GM23248 (cell line): ENCODE measurements around the gene QPCTL. TPM values are rescaled to one million over a fixed set of nuclear protein-coding genes. Genes with fewer than 3 reads are reported as not detected.
A peak's percentile ranks its signal among the peaks of the same experiment; 100 is the strongest.
"Not testable (repeated sequence)": the region's sequence is repeated elsewhere in the genome, so short reads cannot be mapped to it uniquely, and the experiment has no call there.

Experiments used
- DNase-seq: peaks from one replicate; pipeline ENCODE4 v3.0.0-alpha.2; 2015
- H2AFZ ChIP-seq: fragments of 200-600 bp; sonication (generic); 2 replicates; pipeline ENCODE4 v1.6.1; 2016; ENCODE audit warnings: antibody characterized with exemption
- H3F3A ChIP-seq: fragments of 200-600 bp; sonication (generic); 2 replicates; pipeline ENCODE4 v1.6.1; 2016; ENCODE audit warnings: mild to moderate bottlenecking, antibody characterized with exemption, mixed run types; ENCODE audit not compliant: insufficient read depth
- H3K27ac ChIP-seq: fragments of 200-600 bp; sonication (generic); 2 replicates; pipeline ENCODE4 v1.5.1; 2016; ENCODE audit warnings: mild to moderate bottlenecking
- H3K27me3 ChIP-seq: fragments of 200-600 bp; sonication (generic); replicated peaks from 2 replicates; pipeline ENCODE4 v1.6.1; 2016; ENCODE audit warnings: mild to moderate bottlenecking; ENCODE audit not compliant: insufficient read depth
- H3K36me3 ChIP-seq: fragments of 200-600 bp; sonication (generic); 2 replicates; pipeline ENCODE4 v1.6.1; 2016; ENCODE audit warnings: low read depth, mild to moderate bottlenecking
- H3K4me1 ChIP-seq: fragments of 200-600 bp; sonication (generic); 2 replicates; pipeline ENCODE4 v1.6.1; 2016; ENCODE audit warnings: mild to moderate bottlenecking; ENCODE audit not compliant: insufficient read depth
- H3K4me2 ChIP-seq: fragments of 200-600 bp; sonication (generic); one replicate; pipeline ENCODE4 v1.6.1; 2016; ENCODE audit warnings: mild to moderate bottlenecking; ENCODE audit not compliant: unreplicated experiment
- H3K4me3 ChIP-seq: fragments of 200-600 bp; sonication (generic); 2 replicates; pipeline ENCODE4 v1.5.1; 2016; ENCODE audit warnings: mild to moderate bottlenecking
- H3K79me2 ChIP-seq: fragments of 200-600 bp; sonication (generic); 2 replicates; pipeline ENCODE4 v1.6.1; 2016; ENCODE audit warnings: mild to moderate bottlenecking; ENCODE audit not compliant: insufficient read depth
- H3K9ac ChIP-seq: fragments of 200-600 bp; sonication (generic); 2 replicates; pipeline ENCODE4 v1.6.1; 2016; ENCODE audit warnings: mild to moderate bottlenecking
- H3K9me2 ChIP-seq: fragments of 200-600 bp; sonication (generic); 2 replicates; pipeline ENCODE4 v1.6.1; 2016; ENCODE audit warnings: mixed run types, mild to moderate bottlenecking, moderate library complexity; ENCODE audit not compliant: insufficient read depth
- H3K9me3 ChIP-seq: fragments of 200-600 bp; sonication (generic); one replicate; pipeline ENCODE4 v1.6.1; 2017; ENCODE audit warnings: low read depth
- H4K20me1 ChIP-seq: fragments of 200-600 bp; sonication (generic); 2 replicates; pipeline ENCODE4 v1.6.0; 2016; ENCODE audit not compliant: insufficient read depth
- EZH2 ChIP-seq: fragments of 200-600 bp; sonication (generic); IDR thresholded peaks from 2 replicates; pipeline ENCODE4 v1.6.1; 2018; ENCODE audit warnings: antibody characterized with exemption, mild to moderate bottlenecking; ENCODE audit not compliant: insufficient read depth, poor library complexity, severe bottlenecking
- EZH2phosphoT487 ChIP-seq: fragments of 200-600 bp; sonication (generic); IDR thresholded peaks from 2 replicates; pipeline ENCODE4 v1.6.1; 2018; ENCODE audit warnings: antibody characterized with exemption, moderate library complexity, mild to moderate bottlenecking, low read depth; ENCODE audit not compliant: insufficient read depth
- WGBS, 2 experiments: methylation state at CpG; one replicate each; pipeline ENCODE4 v1.1.6; 2015 to 2017; ENCODE audit warnings: low lambda C conversion rate in 2 of 2, low coverage in 1 of 2; ENCODE audit errors: missing lambda C conversion rate in 2 of 2; 5-methylcytosine and 5-hydroxymethylcytosine counted together
- in situ Hi-C: fragments of 300-500 bp; cut with MboI; formaldehyde crosslinking; loops from 2 replicates; pipeline ENCODE4 v1.15.0; 2020
- microRNA counts: library from miRNA; unstranded; fragments of <30 nt; microRNA quantifications from one replicate; lab custom pipeline; 2016
- microRNA-seq: library from miRNA; unstranded; fragments of <30 nt; microRNA quantifications from one replicate; pipeline ENCODE4, GENCODE V29; 2016; ENCODE audit warnings: borderline number of aligned reads
- polyA plus RNA-seq: library from polyadenylated mRNA; unstranded; fragments of >200 nt; fragmentation: Nextera tagmentation; extraction: Ambion mirVana; gene quantifications from 2 replicates; pipeline ENCODE4 v1.2.1, GENCODE V29; 2016
- small RNA-seq: library from RNA; depleted of rRNA; stranded (forward); fragments of <200 nt; gene quantifications from one replicate; pipeline ENCODE3, GENCODE V24; 2014; ENCODE audit warnings: low read depth, low replicate concordance
- total RNA-seq: library from RNA; depleted of rRNA; stranded (reverse); fragments of >200 nt; shearing (Covaris generic); gene quantifications from 2 replicates; pipeline ENCODE4 v1.2.3, GENCODE V29; 2014; rRNA removed

The QPCTL gene
- total and polyA plus RNA-seq, 2 experiments from 2014 or later, result 7.4 to 13.2 TPM

DNA sequence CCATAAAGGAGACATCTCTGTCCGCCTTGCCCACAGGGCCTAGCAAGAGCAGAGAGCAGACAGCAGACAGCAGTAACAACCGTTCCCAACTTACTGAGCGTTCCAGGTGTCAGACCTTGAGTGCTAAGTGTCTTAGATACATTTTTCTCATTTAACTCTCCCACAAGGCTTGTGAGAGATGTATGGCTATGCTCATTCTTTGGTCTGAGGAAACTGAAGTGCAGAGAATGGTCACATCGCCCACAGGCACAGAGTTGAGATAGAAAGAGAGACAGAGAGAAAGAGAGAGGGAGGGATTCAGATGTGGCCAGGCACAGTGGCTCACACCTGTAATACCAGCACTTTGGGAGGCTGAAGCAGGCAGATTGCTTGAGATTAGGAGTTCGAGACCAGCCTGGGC is 55.0 kb downstream of the QPCTL start:
- Histone ChIP-seq H3F3A (no peaks in the 10 kb centered on the region), H3K36me3 (no peaks in the 10 kb centered on the region), H2AFZ (no peak overlapping the region), H3K9me2 (no peaks in the 10 kb centered on the region), H3K9ac (no peak overlapping the region), H4K20me1 (no peaks in the 10 kb centered on the region), H3K27me3 (no peaks in the 10 kb centered on the region), H3K4me2 (no peak overlapping the region), H3K79me2 (no peaks in the 10 kb centered on the region), H3K9me3 (no peaks in the 10 kb centered on the region), H3K4me1 (no peaks in the 10 kb centered on the region), H3K4me3 (no peak overlapping the region), H3K27ac (no peak overlapping the region)
- 63 to 66% methylated on average over 5 of the region's 5 CpGs for WGBS, 2 experiments
- in situ Hi-C loops, result no loop called here
- TF ChIP-seq EZH2phosphoT487, result no peak
- TF ChIP-seq EZH2, result no peak
- DNase-seq, result no peak

DNA sequence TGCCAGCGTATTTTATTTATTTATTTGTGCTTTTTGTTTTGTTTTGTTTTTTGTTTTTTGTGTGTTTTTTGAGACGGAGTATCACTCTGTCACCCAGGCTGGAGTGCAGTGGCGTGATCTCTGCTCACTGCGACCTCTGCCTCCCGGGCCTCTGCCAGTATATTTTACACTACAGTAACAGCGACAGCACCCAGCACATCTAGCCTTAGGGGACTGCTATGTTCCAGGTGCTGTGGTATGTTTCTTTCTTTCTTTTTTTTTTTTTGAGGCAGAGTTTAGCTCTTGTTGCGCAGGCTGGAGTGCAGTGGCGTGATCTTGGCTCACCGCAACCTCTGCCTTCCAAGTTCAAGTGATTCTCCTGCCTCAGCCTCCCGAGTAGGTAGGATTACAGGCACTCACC is 59.0 kb downstream of the QPCTL start:
- H3K27me3 ChIP-seq, H3K4me2 ChIP-seq, H3K4me3 ChIP-seq, H3F3A ChIP-seq, H3K79me2 ChIP-seq, H3K27ac ChIP-seq, H3K9ac ChIP-seq, H3K9me3 ChIP-seq, H3K4me1 ChIP-seq, H3K36me3 ChIP-seq, H3K9me2 ChIP-seq, H2AFZ ChIP-seq, H4K20me1 ChIP-seq, DNase-seq, in situ Hi-C loops: not testable (repeated sequence)
- WGBS, 2 experiments, result 82% methylated on average over 10 of the region's 10 CpGs

DNA sequence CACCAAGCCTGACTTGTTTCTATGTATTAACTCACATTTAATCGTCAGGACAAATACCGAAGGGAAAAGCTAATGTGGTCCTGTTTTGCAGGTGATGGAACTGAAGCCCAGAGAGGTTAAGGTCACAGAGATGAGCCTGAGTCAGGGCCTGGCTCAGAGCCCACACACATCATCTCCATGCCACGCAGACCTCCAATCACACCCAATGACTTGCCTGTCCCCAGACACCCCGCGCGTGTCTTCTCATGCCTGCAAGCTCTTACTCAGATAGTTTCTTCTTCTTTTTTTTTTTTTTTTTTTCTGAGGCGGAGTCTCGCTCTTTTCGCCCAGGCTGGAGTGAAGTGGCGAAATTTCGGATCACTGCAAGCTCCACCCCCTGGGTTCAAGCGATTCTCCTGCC is 60.2 kb downstream of the QPCTL start:
- no peaks in the 10 kb centered on the region for H3K79me2 ChIP-seq
- H3K4me2 ChIP-seq, result no peak overlapping the region
- no peaks in the 10 kb centered on the region for H4K20me1 ChIP-seq
- WGBS, 2 experiments, result 76 to 85% methylated on average over 9 to 12 of the region's 12 CpGs
- H3F3A ChIP-seq, result no peaks in the 10 kb centered on the region
- no peak overlapping the region for H3K4me3 ChIP-seq
- DNase-seq, result peak; percentile 26
- H3K4me1 ChIP-seq, result no peaks in the 10 kb centered on the region
- in situ Hi-C loops, result no loop called here
- H3K27ac ChIP-seq, result no peak overlapping the region
- H3K9me3 ChIP-seq, result no peaks in the 10 kb centered on the region
- no peak for TF ChIP-seq EZH2phosphoT487
- no peak for TF ChIP-seq EZH2
- no peaks in the 10 kb centered on the region for H3K36me3 ChIP-seq
- H3K9me2 ChIP-seq, result no peaks in the 10 kb centered on the region
- no peak overlapping the region for H3K9ac ChIP-seq
- no peak overlapping the region for H2AFZ ChIP-seq
- H3K27me3 ChIP-seq, result no peaks in the 10 kb centered on the region

DNA sequence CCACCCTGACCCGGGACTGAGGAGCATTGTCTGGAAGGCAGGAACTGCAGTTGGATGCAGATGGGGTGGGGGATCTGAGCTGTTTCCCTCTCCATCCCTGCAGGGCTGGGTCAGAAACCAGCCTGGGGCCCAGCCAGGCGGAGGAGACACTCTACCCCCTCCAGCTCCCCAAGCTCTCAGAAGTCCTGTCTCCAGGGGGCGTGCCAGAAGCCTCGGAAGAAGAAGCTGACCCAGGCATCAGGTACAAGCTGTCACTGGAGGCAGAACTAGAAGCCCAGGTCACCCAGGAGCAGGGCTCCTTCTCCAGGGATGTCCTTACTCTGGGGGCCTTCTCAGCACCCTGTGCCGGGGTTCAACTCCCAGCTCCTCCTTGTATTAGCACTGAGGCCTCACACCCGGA is 61.1 kb downstream of the QPCTL start:
- no peaks in the 10 kb centered on the region for H3K9me2 ChIP-seq
- in situ Hi-C loops, result no loop called here
- H3K4me2 ChIP-seq, result no peak overlapping the region
- no peaks in the 10 kb centered on the region for H3K27me3 ChIP-seq
- H3K36me3 ChIP-seq, result no peaks in the 10 kb centered on the region
- H3K4me1 ChIP-seq, result no peaks in the 10 kb centered on the region
- no peaks in the 10 kb centered on the region for H3K79me2 ChIP-seq
- H2AFZ ChIP-seq, result no peak overlapping the region
- H3F3A ChIP-seq, result no peaks in the 10 kb centered on the region
- no peak overlapping the region for H3K27ac ChIP-seq
- no peak for TF ChIP-seq EZH2phosphoT487
- TF ChIP-seq EZH2, result no peak
- 68 to 71% methylated on average over 6 of the region's 6 CpGs for WGBS, 2 experiments
- DNase-seq, result no peak
- no peak overlapping the region for H3K4me3 ChIP-seq
- no peak overlapping the region for H3K9ac ChIP-seq
- no peaks in the 10 kb centered on the region for H4K20me1 ChIP-seq
- H3K9me3 ChIP-seq, result no peaks in the 10 kb centered on the region

MicroRNA genes within 50 kb of the gene (microRNA counts, 767-probe panel; counts per million panel counts)
- microRNA hsa-miR-642a-5p (lab: Ali Mortazavi, UCI) (447 counts per million, percentile 86 among the panel's probes with 10 or more counts), microRNA hsa-miR-642b-3p (lab: Ali Mortazavi, UCI) (447 counts per million, percentile 86 among the panel's probes with 10 or more counts)

Small RNA genes lying within 50 kb of the gene (microRNA-seq; reads per million reads assigned to microRNA genes)
- not detected for gene MIR642A
- gene MIR642B, result not detected

Small RNA genes lying within 50 kb of the gene (small RNA-seq; reads per million reads assigned to genes)
- not detected for gene MIR642A
- gene RN7SL836P, result 0.25 reads per million

Other genes with a start within 250 kb of the QPCTL start
- gene FOSB, start 224.7 kb upstream of the QPCTL start, total RNA-seq, result 11.9 and 16.1 TPM in 2 replicates
- 4.8 and 8.3 TPM in 2 replicates for gene FOSB, start 224.7 kb upstream of the QPCTL start, polyA plus RNA-seq
- 14.8 and 19.6 TPM in 2 replicates for gene RTN2, start 195.6 kb upstream of the QPCTL start, total RNA-seq
- 7.8 and 8.2 TPM in 2 replicates for gene RTN2, start 195.6 kb upstream of the QPCTL start, polyA plus RNA-seq
- gene PPM1N, start 194.2 kb upstream of the QPCTL start, total RNA-seq, result 0.32 TPM in 1 of 2 replicates, not detected in the other
- gene PPM1N, start 194.2 kb upstream of the QPCTL start, polyA plus RNA-seq, result 0.33 and 0.63 TPM in 2 replicates
- gene VASP, start 185.2 kb upstream of the QPCTL start, total RNA-seq, result 108 and 135 TPM in 2 replicates
- gene VASP, start 185.2 kb upstream of the QPCTL start, polyA plus RNA-seq, result 31.9 and 32.6 TPM in 2 replicates
- gene OPA3, start 107.9 kb upstream of the QPCTL start, total RNA-seq, result 5.3 and 10.6 TPM in 2 replicates
- gene OPA3, start 107.9 kb upstream of the QPCTL start, polyA plus RNA-seq, result 11.8 and 11.9 TPM in 2 replicates
- 0.32 TPM in 1 of 2 replicates, not detected in the other for gene GPR4, start 90.5 kb upstream of the QPCTL start, total RNA-seq
- 0.51 and 1.6 TPM in 2 replicates for gene GPR4, start 90.5 kb upstream of the QPCTL start, polyA plus RNA-seq
- gene EML2, start 53.3 kb upstream of the QPCTL start, total RNA-seq, result 24.4 and 27.5 TPM in 2 replicates
- gene EML2, start 53.3 kb upstream of the QPCTL start, polyA plus RNA-seq, result 6.6 and 8.3 TPM in 2 replicates
- gene GIPR, start 24.4 kb upstream of the QPCTL start, total RNA-seq, result not detected in 2 replicates
- not detected in 2 replicates for gene GIPR, start 24.4 kb upstream of the QPCTL start, polyA plus RNA-seq
- 129 and 152 TPM in 2 replicates for gene SNRPD2, start 713 bp upstream of the QPCTL start, total RNA-seq
- 544 and 545 TPM in 2 replicates for gene SNRPD2, start 713 bp upstream of the QPCTL start, polyA plus RNA-seq
- 6.3 and 9.1 TPM in 2 replicates for gene FBXO46, start 38.2 kb downstream of the QPCTL start, total RNA-seq
- gene FBXO46, start 38.2 kb downstream of the QPCTL start, polyA plus RNA-seq, result 3.1 and 3.3 TPM in 2 replicates
- gene MEIOSIN, start 40.8 kb downstream of the QPCTL start, total RNA-seq, result not detected in 2 replicates
- gene MEIOSIN, start 40.8 kb downstream of the QPCTL start, polyA plus RNA-seq, result not detected in 2 replicates
- gene SIX5, start 76.6 kb downstream of the QPCTL start, total RNA-seq, result 14.4 and 16.8 TPM in 2 replicates
- 6.1 and 8.2 TPM in 2 replicates for gene SIX5, start 76.6 kb downstream of the QPCTL start, polyA plus RNA-seq
- gene DMPK, start 89.8 kb downstream of the QPCTL start, total RNA-seq, result 26.6 and 34.4 TPM in 2 replicates
- 13.0 and 15.3 TPM in 2 replicates for gene DMPK, start 89.8 kb downstream of the QPCTL start, polyA plus RNA-seq
- gene DMWD, start 100.2 kb downstream of the QPCTL start, total RNA-seq, result 32.2 and 32.6 TPM in 2 replicates
- 11.5 and 14.5 TPM in 2 replicates for gene DMWD, start 100.2 kb downstream of the QPCTL start, polyA plus RNA-seq
- not detected in 2 replicates for gene RSPH6A, start 122.6 kb downstream of the QPCTL start, total RNA-seq
- not detected in 2 replicates for gene RSPH6A, start 122.6 kb downstream of the QPCTL start, polyA plus RNA-seq
- 28.1 and 81.4 TPM in 2 replicates for gene SYMPK, start 170.5 kb downstream of the QPCTL start, total RNA-seq
- gene SYMPK, start 170.5 kb downstream of the QPCTL start, polyA plus RNA-seq, result 14.8 and 17.8 TPM in 2 replicates
- not detected in 2 replicates for gene FOXA3, start 171.7 kb downstream of the QPCTL start, total RNA-seq
- gene FOXA3, start 171.7 kb downstream of the QPCTL start, polyA plus RNA-seq, result not detected in 2 replicates
- gene IRF2BP1, start 193.5 kb downstream of the QPCTL start, total RNA-seq, result 39.3 and 53.8 TPM in 2 replicates
- 7.8 and 8.6 TPM in 2 replicates for gene IRF2BP1, start 193.5 kb downstream of the QPCTL start, polyA plus RNA-seq
- 3.5 and 7.7 TPM in 2 replicates for gene MYPOP, start 209.9 kb downstream of the QPCTL start, total RNA-seq
- gene MYPOP, start 209.9 kb downstream of the QPCTL start, polyA plus RNA-seq, result 1.2 and 1.6 TPM in 2 replicates
- not detected in 2 replicates for gene NANOS2, start 222.1 kb downstream of the QPCTL start, total RNA-seq
- not detected in 2 replicates for gene NANOS2, start 222.1 kb downstream of the QPCTL start, polyA plus RNA-seq